ENCODE results near the gene CCDC93.
"Not testable (repeated sequence)": the region's sequence is repeated elsewhere in the genome, so short reads cannot be mapped to it uniquely, and the experiment has no call there.

The CCDC93 gene

DNA sequence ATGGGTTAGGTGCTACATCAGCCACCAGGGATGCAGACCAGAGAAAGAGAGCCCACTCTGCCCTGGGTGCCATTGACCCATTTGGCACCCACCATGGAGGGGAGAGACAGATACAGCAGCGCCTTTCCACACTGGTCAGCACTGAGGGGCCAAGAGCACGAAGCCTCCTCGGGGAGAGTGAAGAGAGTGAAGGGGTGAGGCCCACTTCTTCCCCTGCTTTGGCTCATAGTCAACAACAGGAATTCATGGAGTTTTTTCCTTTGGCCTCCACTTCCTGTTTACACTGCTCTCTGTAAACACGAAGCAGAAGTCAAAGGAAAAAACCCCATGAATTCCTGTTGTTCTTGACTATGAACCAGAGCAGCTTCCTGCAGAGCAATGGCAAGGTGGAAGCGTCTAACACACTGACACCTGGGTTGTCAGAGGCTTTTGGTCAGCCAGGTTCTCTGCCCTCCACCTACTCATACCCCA is 80.0 kb downstream of the CCDC93 start:
- Histone ChIP-seq H3K9me3 (ENCODE audit: control insufficient read depth in 1 of 2, low read length in 2 of 2) (peaks cover 0 to 2% of the 10 kb centered on the region in 2 donors), H3K4me1 (ENCODE audit: control insufficient read depth in 1 of 2, insufficient read depth in 2 of 2, low read length in 2 of 2) (no peaks in the 10 kb centered on the region), H3K27me3 (ENCODE audit: control insufficient read depth in 1 of 2, insufficient read depth in 2 of 2, low read length in 2 of 2) (no peaks in the 10 kb centered on the region), H3K36me3 (ENCODE audit: control insufficient read depth in 1 of 2, insufficient read depth in 2 of 2, low read length in 2 of 2) (peaks cover 65 to 97% of the 10 kb centered on the region in 2 donors), H3K27ac (ENCODE audit: low read depth, low read length) (no peak overlapping the region), H3K9ac (ENCODE audit: low read depth in 1 of 2, low read length in 2 of 2) (no peak overlapping the region), H3K4me3 (ENCODE audit: low read depth in 1 of 2, low read length in 2 of 2) (no peak overlapping the region)

DNA sequence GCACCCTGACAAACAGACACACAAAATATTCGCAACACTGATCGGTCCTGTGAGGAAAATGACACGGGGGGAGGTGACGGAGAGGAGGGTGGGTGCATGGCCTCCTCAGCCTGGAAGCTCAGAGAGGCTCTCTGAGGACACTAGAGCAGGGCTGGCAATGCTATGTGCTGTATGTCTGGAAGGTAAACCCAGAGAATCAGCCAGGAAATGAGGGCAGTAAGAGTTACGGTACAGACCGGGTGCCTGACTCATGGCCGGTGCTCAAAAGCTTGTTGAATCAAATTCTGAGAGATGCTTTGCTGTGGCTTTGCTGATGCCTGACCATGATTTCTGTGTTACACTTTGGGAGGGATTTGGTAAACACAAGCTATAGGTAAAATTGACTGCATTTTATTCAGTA is 81.9 kb downstream of the CCDC93 start:
- Histone ChIP-seq H3K4me3 (ENCODE audit: low read depth in 1 of 2, low read length in 2 of 2) (no peak overlapping the region), H3K27ac (ENCODE audit: low read depth, low read length) (no peak overlapping the region), H3K27me3 (ENCODE audit: control insufficient read depth in 1 of 2, insufficient read depth in 2 of 2, low read length in 2 of 2) (no peaks in the 10 kb centered on the region), H3K36me3 (ENCODE audit: control insufficient read depth in 1 of 2, insufficient read depth in 2 of 2, low read length in 2 of 2) (peaks cover 61 to 79% of the 10 kb centered on the region in 2 donors), H3K4me1 (ENCODE audit: control insufficient read depth in 1 of 2, insufficient read depth in 2 of 2, low read length in 2 of 2) (no peaks in the 10 kb centered on the region), H3K9ac (ENCODE audit: low read depth in 1 of 2, low read length in 2 of 2) (no peak overlapping the region), H3K9me3 (ENCODE audit: control insufficient read depth in 1 of 2, low read length in 2 of 2) (peaks cover 0 to 2% of the 10 kb centered on the region in 2 donors)

DNA sequence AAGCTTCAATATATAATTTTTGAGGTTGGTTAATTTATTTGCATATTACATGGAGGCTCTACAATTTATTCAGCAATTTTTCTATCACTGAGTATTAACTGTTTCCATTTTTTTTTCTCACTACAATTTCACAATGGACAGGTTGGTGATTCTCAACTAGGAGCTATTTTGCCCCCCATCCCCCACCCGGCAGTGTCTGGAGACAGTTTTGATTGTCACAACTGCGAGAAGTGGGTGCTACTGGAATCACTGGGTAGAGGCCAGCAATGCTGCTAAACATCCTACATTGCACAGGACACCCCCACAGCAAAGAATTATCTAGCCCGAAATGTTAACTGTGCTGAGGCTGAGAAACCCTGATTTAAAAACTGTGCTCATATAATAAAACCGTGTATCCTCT is 82.6 kb downstream of the CCDC93 start:
- peaks cover 54 to 72% of the 10 kb centered on the region in 2 donors for H3K36me3 ChIP-seq (ENCODE audit: control insufficient read depth in 1 of 2, insufficient read depth in 2 of 2, low read length in 2 of 2)
- no peaks in the 10 kb centered on the region for H3K4me1 ChIP-seq (ENCODE audit: control insufficient read depth in 1 of 2, insufficient read depth in 2 of 2, low read length in 2 of 2)
- H3K27ac ChIP-seq (ENCODE audit: low read depth, low read length): no peak overlapping the region

DNA sequence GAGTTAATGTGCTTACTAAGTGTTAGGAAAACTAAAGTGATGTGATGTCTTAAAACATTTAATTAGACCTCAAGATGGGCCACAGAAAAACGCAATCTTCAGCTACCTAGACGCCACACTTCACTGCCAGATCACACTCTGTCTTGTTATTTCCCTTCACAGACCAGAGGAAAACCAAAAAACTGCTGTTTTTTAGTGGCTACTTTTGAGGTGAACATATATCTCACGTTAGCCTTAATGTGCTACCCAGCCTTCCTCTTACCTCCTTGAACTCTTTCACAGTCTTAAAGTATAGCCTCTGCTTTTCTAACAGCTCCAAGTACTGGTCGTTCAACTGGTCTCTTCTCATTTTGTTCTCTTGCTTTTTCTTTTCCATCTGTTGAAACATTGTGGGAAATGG is 83.1 kb downstream of the CCDC93 start:
- Histone ChIP-seq H3K4me1 (ENCODE audit: control insufficient read depth in 1 of 2, insufficient read depth in 2 of 2, low read length in 2 of 2) (no peaks in the 10 kb centered on the region), H3K9ac (ENCODE audit: low read depth in 1 of 2, low read length in 2 of 2) (no peak overlapping the region), H3K9me3 (ENCODE audit: control insufficient read depth in 1 of 2, low read length in 2 of 2) (peaks cover 0 to 2% of the 10 kb centered on the region in 2 donors), H3K36me3 (ENCODE audit: control insufficient read depth in 1 of 2, insufficient read depth in 2 of 2, low read length in 2 of 2) (peaks cover 54 to 68% of the 10 kb centered on the region in 2 donors), H3K27me3 (ENCODE audit: control insufficient read depth in 1 of 2, insufficient read depth in 2 of 2, low read length in 2 of 2) (no peaks in the 10 kb centered on the region), H3K4me3 (ENCODE audit: low read depth in 1 of 2, low read length in 2 of 2) (no peak overlapping the region), H3K27ac (ENCODE audit: low read depth, low read length) (no peak overlapping the region)

More for the DNA sequence above, 82.6 kb downstream of the CCDC93 start:
- no peak overlapping the region for H3K4me3 ChIP-seq (ENCODE audit: low read depth in 1 of 2, low read length in 2 of 2)
- no peaks in the 10 kb centered on the region for H3K27me3 ChIP-seq (ENCODE audit: control insufficient read depth in 1 of 2, insufficient read depth in 2 of 2, low read length in 2 of 2)
- no peak overlapping the region for H3K9ac ChIP-seq (ENCODE audit: low read depth in 1 of 2, low read length in 2 of 2)
- H3K9me3 ChIP-seq (ENCODE audit: control insufficient read depth in 1 of 2, low read length in 2 of 2): peaks cover 0 to 2% of the 10 kb centered on the region in 2 donors

DNA sequence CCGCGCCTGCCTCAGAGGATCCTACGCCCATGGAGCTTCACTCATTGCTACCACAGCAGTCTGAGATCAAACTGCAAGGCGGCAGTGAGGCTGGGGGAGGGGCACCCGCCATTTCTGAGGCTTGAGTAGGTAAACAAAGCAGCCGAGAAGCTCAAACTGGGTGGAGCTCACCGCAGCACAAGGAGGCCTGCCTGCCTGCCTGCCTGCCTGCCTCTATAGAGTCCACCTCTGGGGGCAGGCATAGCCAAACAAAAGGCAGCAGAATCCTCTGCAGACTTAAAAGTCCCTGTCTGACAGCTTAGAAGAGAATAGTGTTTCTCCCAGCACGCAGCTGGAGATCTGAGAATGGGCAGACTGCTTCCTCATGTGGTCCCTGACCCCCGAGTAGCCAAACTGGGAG is 90.4 kb downstream of the CCDC93 start:
- peaks cover 28 to 46% of the 10 kb centered on the region in 2 donors for H3K36me3 ChIP-seq (ENCODE audit: control insufficient read depth in 1 of 2, insufficient read depth in 2 of 2, low read length in 2 of 2)
- H3K27me3 ChIP-seq (ENCODE audit: control insufficient read depth in 1 of 2, insufficient read depth in 2 of 2, low read length in 2 of 2): not testable (repeated sequence)

DNA sequence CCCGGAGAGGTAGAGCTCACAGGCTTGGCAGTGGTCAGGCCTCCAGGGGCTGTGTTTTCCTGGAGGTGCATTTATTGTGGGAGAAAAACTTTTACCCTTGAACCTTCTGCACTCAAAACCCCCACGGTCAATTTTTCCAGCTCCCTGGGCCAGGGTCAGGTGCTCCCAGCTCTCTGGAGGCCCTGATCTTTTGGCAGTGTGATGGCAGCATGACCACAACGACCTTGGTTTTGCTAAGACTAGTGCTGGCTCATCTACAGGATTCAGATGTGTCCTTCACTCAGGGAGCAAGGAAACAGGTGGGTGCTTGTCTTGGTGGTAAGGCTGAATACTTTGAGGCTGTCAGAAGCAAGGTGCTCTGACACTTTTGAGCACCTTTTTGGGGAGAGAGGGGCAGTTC is 92.3 kb downstream of the CCDC93 start:
- peaks cover 29 to 64% of the 10 kb centered on the region in 2 donors for H3K36me3 ChIP-seq (ENCODE audit: control insufficient read depth in 1 of 2, insufficient read depth in 2 of 2, low read length in 2 of 2)
- no peak overlapping the region for H3K9ac ChIP-seq (ENCODE audit: low read depth in 1 of 2, low read length in 2 of 2)
- peaks cover 3 to 4% of the 10 kb centered on the region in 2 donors for H3K4me1 ChIP-seq (ENCODE audit: control insufficient read depth in 1 of 2, insufficient read depth in 2 of 2, low read length in 2 of 2)
- no peaks in the 10 kb centered on the region for H3K27me3 ChIP-seq (ENCODE audit: control insufficient read depth in 1 of 2, insufficient read depth in 2 of 2, low read length in 2 of 2)
- H3K4me3 ChIP-seq (ENCODE audit: low read depth in 1 of 2, low read length in 2 of 2): no peak overlapping the region
- no peaks in the 10 kb centered on the region for H3K9me3 ChIP-seq (ENCODE audit: control insufficient read depth in 1 of 2, low read length in 2 of 2)
- no peak overlapping the region for H3K27ac ChIP-seq (ENCODE audit: low read depth, low read length)

More for the DNA sequence above, 90.4 kb downstream of the CCDC93 start:
- not testable (repeated sequence) for H3K27ac ChIP-seq (ENCODE audit: low read depth, low read length); H3K9ac ChIP-seq (ENCODE audit: low read depth in 1 of 2, low read length in 2 of 2); H3K4me1 ChIP-seq (ENCODE audit: control insufficient read depth in 1 of 2, insufficient read depth in 2 of 2, low read length in 2 of 2); H3K9me3 ChIP-seq (ENCODE audit: control insufficient read depth in 1 of 2, low read length in 2 of 2); H3K4me3 ChIP-seq (ENCODE audit: low read depth in 1 of 2, low read length in 2 of 2)

DNA sequence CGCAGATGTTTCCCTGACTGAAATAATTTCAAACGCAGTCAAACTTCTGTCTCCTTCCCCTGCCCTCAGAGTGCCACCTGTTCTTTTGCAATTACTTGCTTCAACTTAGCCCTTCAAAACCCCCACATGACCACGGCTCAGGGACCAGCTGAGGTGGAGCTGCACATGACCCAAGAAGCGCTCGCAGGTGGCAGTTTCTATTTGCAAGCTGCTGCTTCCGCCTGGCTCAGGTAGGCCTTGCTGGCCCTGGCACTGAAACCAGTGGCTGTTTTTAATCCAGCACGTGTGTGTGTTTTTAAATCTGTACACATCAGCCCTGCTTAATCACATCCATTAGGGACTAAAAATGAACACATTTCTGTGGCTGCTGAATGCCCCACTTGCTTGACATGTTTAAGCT is 95.3 kb downstream of the CCDC93 start:
- Histone ChIP-seq H3K4me3 (ENCODE audit: low read depth in 1 of 2, low read length in 2 of 2) (no peak overlapping the region), H3K9ac (ENCODE audit: low read depth in 1 of 2, low read length in 2 of 2) (no peak overlapping the region), H3K9me3 (ENCODE audit: control insufficient read depth in 1 of 2, low read length in 2 of 2) (no peaks in the 10 kb centered on the region), H3K4me1 (ENCODE audit: control insufficient read depth in 1 of 2, insufficient read depth in 2 of 2, low read length in 2 of 2) (peaks cover 3 to 4% of the 10 kb centered on the region in 2 donors), H3K27ac (ENCODE audit: low read depth, low read length) (no peak overlapping the region), H3K27me3 (ENCODE audit: control insufficient read depth in 1 of 2, insufficient read depth in 2 of 2, low read length in 2 of 2) (no peaks in the 10 kb centered on the region), H3K36me3 (ENCODE audit: control insufficient read depth in 1 of 2, insufficient read depth in 2 of 2, low read length in 2 of 2) (peaks cover 29 to 79% of the 10 kb centered on the region in 2 donors)

DNA sequence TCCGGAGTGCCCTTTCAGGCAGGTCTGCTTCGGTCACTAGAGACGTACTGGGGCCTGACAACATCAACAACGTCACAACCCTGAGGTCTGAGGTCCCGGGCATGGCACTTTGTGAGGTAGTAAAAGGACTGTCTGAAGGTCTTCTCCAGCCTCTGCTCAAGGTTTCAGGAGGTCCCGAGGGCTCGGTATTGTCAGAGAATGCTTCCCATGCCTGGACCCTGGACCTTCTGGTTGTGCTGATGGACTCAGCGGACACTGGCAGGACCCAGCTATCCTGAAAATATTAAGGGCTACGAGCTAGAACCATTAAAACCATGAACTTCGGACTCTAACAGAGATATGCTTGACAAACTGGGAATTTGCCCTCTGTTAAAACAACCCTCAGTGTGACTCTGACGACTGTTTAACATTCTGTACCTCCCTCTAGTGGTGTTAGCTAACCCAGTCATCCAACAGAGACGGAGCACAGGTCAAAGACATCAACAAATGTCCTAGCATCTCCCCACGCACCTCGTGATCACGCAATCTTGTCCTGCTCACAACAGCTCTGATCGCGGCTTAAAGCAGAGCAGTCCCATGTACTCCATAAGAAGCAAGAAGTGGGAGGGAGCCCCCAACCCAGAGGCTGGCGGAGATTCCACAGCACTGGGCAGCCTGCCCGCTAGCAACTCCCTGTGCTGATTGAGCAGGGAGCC is 96.5 kb downstream of the CCDC93 start:
- no peaks in the 10 kb centered on the region for H3K27me3 ChIP-seq (ENCODE audit: control insufficient read depth in 1 of 2, insufficient read depth in 2 of 2, low read length in 2 of 2)
- peaks cover 3 to 4% of the 10 kb centered on the region in 2 donors for H3K4me1 ChIP-seq (ENCODE audit: control insufficient read depth in 1 of 2, insufficient read depth in 2 of 2, low read length in 2 of 2)
- no peak overlapping the region for H3K4me3 ChIP-seq (ENCODE audit: low read depth in 1 of 2, low read length in 2 of 2)
- no peak overlapping the region for H3K27ac ChIP-seq (ENCODE audit: low read depth, low read length)
- peaks cover 30 to 69% of the 10 kb centered on the region in 2 donors for H3K36me3 ChIP-seq (ENCODE audit: control insufficient read depth in 1 of 2, insufficient read depth in 2 of 2, low read length in 2 of 2)
- no peak overlapping the region for H3K9ac ChIP-seq (ENCODE audit: low read depth in 1 of 2, low read length in 2 of 2)
- H3K9me3 ChIP-seq (ENCODE audit: control insufficient read depth in 1 of 2, low read length in 2 of 2): peaks cover 0 to 5% of the 10 kb centered on the region in 2 donors

DNA sequence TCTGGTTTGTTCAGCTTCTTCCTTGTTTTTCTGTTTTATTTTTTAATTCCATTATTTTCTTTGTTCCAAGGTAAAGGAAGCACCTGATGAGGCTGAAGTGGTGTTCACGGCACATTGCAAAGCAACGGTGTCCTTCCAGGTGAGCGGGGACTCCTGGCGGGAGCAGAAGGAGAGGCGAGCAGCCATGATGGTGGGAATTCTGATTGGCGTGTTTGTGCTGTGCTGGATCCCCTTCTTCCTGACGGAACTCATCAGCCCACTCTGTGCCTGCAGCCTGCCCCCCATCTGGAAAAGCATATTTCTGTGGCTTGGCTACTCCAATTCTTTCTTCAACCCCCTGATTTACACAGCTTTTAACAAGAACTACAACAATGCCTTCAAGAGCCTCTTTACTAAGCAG is 110.9 kb downstream of the CCDC93 start:
- no peaks in the 10 kb centered on the region for H3K4me1 ChIP-seq (ENCODE audit: control insufficient read depth in 1 of 2, insufficient read depth in 2 of 2, low read length in 2 of 2)
- H3K36me3 ChIP-seq (ENCODE audit: control insufficient read depth in 1 of 2, insufficient read depth in 2 of 2, low read length in 2 of 2): no peaks in the 10 kb centered on the region
- H3K9ac ChIP-seq (ENCODE audit: low read depth in 1 of 2, low read length in 2 of 2): no peak overlapping the region
- H3K9me3 ChIP-seq (ENCODE audit: control insufficient read depth in 1 of 2, low read length in 2 of 2): no peaks in the 10 kb centered on the region
- H3K27me3 ChIP-seq (ENCODE audit: control insufficient read depth in 1 of 2, insufficient read depth in 2 of 2, low read length in 2 of 2): no peaks in the 10 kb centered on the region
- no peak overlapping the region for H3K27ac ChIP-seq (ENCODE audit: low read depth, low read length)
- no peak overlapping the region for H3K4me3 ChIP-seq (ENCODE audit: low read depth in 1 of 2, low read length in 2 of 2)

DNA sequence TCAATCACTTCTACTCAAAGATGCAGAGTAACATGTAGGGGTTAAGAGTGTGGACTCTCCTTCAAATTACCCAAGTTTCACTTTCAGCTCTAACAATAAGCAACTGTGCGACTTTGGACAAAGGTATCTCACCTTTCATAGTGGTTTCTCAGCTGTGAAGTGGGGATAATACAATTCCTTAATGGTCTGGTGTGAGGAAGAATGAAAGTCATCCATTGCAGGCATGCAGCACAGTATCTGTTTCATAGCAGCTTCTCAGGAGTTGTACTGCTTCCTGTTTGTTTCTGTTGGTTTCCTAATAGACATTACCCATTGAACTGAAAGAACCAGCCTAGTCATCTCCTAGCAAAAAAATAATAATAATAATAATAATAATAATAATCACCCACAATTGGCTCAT is 125.0 kb downstream of the CCDC93 start:
- Histone ChIP-seq H3K4me1 (ENCODE audit: control insufficient read depth in 1 of 2, insufficient read depth in 2 of 2, low read length in 2 of 2) (no peaks in the 10 kb centered on the region), H3K27me3 (ENCODE audit: control insufficient read depth in 1 of 2, insufficient read depth in 2 of 2, low read length in 2 of 2) (no peaks in the 10 kb centered on the region), H3K4me3 (ENCODE audit: low read depth in 1 of 2, low read length in 2 of 2) (no peak overlapping the region)

More for the DNA sequence above, 125.0 kb downstream of the CCDC93 start:
- no peaks in the 10 kb centered on the region for H3K9me3 ChIP-seq (ENCODE audit: control insufficient read depth in 1 of 2, low read length in 2 of 2)
- H3K36me3 ChIP-seq (ENCODE audit: control insufficient read depth in 1 of 2, insufficient read depth in 2 of 2, low read length in 2 of 2): no peaks in the 10 kb centered on the region
- no peak overlapping the region for H3K27ac ChIP-seq (ENCODE audit: low read depth, low read length)
- no peak overlapping the region for H3K9ac ChIP-seq (ENCODE audit: low read depth in 1 of 2, low read length in 2 of 2)

All from duodenal mucosa (tissue), 2 donors.